Inferior parietal cortex (tissue), 1 donor: ENCODE measurements around the gene PITRM1.
A peak's percentile ranks its signal among the peaks of the same experiment; 100 is the strongest.

Experiments used
- DNase-seq: peaks from one replicate; pipeline ENCODE4 v3.0.0-alpha.2; 2016; ENCODE audit errors: extremely low spot score

The PITRM1 gene

DNA sequence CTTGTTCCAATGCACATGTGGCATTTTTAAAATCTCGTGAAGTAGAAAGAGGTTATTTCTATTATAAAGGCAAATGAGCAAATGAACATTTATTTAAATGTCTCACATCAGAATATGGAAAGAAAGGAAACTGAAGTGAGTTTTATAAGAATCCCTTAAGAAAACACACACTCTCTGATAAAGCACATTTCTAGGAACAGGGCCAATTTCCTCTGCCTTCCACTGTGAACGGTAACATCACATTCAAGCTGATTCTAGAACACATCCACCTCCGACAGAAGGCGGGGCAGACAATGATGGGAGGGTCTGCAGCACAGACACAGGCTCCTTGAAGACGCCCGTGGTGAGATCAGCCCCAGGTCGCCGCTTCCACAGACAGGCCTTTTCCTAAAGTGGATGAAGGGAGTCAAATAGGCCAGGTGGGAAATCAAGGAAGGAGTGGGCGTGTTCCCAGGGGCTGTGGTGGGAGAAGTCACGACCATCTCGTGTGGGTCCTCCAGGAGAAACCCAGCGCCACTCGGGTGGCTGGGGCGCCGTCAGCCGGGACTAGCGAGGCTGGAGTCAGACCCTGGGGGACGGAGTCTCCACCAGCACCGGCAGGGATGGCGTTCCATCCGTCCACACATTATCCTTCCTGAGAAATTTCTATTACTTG lies 31.1 kb downstream of the PITRM1 start:
- DNase-seq, result no peak

DNA sequence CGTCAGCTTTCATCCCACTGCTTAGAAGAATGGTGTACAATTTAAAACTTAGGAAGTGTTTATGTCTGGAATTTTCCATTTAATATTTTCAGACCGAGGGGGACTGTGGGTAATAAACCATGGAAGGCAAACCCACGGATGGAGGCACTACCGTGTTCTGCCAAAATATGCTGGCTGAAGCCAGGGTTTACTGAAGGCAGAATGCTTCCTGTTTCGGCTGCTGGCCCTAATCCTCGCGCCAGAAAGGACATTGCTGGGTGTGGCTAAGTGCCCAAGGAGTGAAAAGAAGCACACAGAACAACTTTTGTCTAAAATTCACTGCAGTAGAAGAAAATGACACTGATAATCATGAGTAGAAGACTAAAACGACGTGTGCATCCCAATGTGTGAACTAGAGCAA lies 32.3 kb downstream of the PITRM1 start:
- DNase-seq, result no peak

DNA sequence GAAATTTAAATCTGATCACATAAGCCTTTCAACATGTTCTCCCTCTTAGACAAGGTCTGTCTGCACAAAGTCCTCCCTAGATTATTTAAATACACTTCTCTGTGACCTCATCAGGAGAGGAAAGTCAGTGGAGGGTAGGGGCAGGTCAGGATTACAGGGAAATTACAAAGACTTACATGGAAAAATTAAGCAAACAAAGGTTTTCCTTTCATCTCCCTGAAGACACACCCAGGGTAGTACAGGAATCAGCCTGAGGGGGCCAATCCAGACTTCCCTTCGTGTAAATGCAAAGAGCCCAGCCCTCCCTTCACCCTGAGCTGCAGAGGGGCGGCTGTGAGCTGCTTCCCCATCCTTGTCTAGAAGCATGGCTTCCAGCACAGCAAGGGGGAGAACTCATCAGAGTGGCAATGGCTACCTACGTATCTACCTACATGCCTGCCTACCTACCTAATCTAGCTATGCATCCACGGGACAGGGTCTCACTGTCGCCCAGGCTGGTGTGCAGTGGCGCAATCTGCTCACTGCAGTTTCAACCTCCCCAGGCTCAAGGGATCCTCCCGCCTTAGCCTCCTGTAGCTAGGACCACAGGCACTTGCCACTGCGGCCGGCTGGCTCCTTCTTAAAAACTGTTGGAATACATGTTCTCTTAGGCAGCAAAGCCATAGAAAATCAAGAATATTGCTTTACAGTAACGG lies 33.2 kb downstream of the PITRM1 start:
- DNase-seq, result no peak

DNA sequence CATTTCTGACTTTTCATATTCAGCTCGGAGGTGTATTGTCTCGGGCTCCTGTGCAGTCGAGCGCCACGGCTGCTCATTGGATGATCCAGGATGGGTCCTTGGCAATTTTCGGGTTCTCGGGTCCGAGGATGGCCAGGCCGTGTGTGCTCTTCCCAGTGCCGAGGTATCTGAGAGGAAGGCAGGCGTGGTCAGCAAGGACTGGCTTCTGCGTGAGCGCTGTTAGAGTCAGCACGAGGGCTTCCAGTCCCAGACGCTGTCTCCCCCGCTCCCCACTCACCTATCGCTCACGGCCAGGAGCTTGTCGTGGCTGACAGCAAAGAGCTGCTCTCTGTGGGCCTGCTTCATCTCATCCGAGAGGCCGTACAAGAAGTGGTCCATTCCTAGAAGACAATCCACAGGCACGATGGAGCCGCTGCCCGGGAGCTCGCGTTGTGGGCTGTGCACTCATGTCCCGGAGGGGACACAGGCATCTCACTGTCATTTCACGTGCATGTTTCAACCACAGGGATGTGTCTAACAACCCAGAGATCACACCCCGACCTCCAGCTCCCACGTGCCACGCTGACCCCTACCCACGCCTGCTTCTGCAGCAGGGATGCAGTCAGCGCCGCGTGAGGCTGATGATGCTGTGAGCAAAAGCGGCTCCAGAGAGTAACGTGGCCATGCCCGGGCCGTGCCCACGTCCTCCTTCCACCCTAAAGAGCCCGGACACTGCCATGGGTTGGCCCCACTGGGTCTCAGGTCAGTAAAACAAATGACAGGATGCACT lies 34.4 kb downstream of the PITRM1 start:
- DNase-seq, result no peak

DNA sequence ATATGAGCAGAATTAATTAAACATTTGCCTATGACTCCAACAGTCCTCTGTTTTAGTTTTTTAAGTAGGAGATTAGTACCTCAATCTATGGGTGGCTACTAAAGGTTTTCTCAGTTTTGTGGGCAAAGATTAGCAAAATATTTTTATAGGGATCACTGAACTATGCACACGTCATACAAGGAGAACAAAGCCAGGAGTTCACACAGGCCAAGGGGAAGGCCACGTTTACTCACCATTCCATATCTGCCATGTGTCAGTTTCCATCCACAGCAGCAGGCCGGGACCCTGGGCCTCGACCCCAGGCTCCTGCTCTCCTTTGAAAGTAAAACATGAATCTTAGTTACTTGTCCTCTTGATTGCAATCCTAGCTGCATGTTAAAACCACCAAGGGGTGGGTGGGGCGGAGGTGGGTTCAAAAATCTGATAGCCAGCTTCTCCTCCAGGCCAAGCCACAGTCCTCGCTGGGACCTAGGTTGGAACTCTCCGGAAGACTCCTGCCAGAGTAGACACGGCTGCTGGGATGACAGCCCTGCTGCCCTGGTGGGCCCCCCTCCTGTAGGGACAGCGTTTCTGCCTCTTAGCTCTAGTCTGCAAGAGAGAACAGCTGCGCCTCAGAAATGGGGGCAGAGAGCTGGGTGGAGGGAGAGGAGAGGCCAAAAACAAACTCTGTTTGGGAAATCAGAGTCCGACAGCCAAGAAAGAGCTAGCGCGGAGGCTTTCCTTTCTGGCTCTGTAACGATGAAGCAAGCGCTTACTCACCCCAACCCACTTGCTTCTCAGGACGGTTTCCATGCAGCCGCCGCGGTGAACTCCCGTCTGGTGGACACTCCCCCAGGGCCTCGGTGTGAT lies 35.6 kb downstream of the PITRM1 start:
- DNase-seq, result peak; percentile 69

DNA sequence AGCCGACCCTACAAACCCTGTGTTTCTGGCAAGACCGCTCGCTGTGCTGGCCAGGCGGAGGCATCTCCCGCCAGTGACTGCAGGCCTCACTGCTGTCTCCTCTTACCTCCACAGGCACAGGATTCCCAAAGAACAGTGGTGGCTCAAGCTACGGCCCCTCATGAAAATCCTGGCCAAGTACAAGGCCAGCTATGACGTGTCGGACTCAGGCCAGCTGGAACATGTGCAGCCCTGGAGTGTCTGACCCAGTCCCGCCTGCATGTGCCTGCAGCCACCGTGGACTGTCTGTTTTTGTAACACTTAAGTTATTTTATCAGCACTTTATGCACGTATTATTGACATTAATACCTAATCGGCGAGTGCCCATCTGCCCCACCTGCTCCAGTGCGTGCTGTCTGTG lies 36.2 kb downstream of the PITRM1 start:
- DNase-seq, result no peak

DNA sequence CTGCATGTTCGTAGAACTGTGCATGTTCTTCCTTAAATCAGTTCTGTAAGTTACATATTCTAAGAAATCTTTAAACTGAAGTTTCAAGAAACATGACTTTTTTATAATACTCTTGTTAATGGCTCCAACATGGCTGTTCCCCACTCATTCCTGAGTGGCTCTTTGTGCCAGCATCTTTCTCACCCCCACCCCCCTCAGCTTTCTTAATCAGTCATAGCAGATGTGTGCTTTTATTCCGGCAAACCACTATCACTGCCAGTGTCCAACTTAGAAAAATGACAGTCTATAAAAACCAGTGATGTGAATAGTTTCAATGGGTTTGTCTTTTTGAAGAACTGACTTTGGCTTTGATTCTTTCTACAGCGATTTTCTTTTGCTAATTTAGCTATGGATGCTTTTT lies 37.6 kb downstream of the PITRM1 start:
- no peak for DNase-seq

DNA sequence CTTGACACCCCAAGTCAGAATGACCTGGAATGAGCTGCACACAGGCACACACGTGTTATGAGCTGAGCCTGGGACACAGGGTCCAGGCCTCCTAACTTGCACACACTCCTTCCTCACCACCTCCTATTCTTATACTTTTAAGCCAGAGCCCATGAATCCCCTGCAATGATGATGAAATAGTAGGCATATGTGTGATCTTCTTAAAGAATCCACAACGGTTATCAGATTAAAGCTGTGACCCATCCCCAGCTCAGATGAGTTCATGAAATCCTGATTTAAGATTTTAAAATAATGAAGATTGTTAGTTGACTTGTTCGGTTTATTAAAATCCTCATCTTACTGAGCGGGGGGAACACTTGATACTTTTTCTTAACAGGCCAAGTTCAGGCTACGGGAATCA lies 38.6 kb downstream of the PITRM1 start:
- DNase-seq, result no peak

DNA sequence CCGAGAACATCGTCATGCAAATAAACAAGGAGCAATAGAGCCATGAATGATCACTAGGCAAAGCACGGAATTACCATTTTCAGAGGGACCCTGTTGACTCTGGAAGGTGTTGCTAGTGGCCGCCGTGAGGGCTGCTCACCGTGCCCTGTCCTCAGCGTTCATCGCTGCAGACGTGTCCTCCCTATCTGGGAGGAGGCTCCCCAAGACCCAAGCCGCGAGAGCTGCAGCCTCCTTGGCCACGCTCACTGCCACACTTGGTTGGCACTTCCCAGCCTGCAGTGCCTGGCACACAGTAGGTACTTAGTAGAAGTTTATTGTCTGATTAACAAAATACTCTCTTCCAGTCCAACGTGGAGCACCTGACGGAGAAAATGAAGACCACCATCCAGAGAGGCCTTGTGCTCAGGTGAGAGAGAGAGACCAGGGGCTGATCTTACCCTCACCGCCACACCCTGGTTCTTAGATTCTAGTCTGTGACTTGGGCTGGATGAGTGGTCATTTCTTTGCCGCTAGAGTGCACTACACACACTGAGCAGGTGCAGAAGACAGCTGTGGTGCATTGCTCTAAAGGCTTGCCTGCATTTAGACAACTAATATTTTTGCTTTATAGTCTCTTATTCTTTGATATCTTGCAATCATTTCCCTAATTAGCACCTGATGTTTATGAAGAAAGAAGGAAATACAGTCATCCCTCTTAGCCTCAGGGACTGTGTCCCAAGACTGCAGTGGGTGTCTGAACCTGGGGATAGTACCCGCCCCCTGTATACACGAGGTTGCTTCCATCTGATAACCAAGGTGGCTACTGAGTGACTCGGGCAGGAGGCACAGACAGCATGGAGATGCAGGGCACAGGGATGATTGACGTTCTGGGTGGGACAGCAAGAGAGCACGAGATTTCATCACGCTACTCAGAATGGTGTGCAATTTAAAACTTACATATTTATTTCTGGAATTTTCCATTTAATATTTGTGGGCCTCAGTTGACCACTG lies 40.3 kb downstream of the PITRM1 start:
- DNase-seq, result no peak

DNA sequence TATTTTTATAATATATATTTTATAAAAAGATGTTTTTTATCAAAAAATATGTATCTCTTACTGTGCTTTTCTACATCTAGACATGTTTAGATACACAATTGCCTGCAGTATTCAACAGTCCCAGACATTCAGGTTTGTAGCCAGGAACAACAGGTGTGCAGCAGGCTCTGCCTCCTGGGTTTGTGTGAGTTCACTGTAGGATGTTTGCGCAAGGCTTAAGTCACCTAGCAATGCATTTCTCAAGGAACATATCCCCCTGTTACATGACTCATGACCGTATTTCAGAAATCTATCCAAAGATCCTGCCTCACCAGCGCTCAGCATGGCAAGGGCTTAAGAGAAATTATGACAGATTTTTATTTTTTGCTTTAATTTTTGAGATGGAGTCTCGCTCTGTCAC lies 41.5 kb downstream of the PITRM1 start:
- no peak for DNase-seq

DNA sequence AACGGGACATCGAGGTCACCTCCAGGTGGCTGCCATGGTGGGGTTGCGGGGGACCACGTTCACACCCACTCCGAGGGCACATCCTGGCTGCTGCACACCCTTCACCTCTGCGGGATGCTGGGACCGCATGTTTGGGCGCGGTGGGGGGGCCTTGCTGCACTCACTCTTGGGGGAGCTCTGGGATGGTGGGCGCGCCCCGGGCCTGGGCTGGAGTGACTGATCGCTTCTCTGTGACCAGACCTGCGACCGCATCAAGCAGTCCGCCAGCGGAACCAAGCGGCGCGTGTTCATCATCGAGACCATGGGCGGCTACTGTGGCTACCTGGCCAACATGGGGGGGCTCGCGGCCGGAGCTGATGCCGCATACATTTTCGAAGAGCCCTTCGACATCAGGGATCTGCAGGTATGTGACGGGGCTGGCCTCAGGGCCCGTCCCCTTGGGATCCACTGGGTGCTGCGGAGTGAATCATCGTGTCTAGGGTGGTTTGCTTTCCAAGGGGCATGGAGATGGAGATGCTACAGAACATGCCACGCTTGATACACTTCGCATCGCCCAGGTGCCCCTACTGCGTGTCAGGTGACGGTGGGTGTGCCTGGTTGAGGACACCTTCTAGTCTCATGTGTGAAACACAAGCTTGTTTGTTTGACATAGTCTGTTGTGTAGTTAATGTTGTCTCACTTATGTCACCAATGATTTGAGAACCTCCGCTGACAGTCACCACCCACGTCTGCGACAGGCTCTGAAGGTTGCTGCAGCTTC lies 42.8 kb downstream of the PITRM1 start:
- no peak for DNase-seq

DNA sequence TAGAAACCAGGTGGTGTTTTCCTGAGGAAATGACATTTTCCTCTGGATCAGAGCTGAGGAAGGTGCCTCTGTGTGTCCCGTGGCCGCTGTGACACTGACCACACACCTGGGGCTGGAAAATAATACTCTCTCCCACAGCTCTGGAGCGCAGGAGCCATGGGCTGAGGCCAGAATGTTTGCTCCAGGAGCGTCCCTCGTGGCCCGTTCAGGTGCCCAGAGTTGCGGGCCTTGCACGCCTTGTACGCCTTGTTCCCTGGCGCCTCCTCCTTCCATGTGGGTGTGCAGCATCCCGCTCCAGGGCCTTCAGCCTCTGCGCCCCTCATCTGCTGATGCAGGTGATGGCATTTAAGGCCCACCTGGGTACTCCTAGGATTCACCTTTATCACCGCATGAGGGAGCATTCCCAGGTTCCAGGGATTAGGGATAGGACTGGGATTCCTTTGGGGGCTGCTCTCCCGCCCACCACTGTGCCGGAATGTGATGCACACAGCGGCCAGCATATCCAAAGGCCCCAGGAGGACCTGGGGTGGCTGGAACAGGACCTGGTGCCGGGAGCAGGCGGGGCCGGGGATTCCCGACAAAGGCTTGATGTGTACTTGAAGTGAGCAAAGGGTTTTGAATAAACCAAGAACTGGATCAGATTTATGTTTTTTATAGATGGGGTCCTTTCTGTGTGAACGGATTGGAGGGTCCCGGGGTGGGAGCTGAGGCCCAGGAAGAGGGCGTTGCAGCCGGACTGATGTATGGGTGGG lies 44.0 kb downstream of the PITRM1 start:
- no peak for DNase-seq

DNA sequence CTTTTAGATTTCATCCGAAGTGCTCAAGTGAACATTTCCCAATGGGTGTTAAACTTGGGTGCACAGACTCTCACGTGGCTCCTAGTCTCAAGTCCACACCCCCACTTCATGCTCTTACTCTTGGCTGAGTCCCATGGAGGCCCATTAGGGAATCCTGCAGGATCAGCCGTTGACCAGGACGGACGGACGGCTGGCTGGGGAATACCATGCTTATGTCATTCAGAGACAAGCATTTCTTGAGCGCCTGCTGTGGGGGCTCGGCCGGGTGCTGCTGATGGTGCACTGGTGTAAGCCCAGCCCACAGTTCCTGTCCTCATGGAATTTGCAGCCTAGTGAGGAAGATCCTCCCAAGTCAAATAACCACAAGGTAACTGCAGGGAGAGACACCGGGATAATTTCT lies 44.7 kb downstream of the PITRM1 start:
- no peak for DNase-seq

DNA sequence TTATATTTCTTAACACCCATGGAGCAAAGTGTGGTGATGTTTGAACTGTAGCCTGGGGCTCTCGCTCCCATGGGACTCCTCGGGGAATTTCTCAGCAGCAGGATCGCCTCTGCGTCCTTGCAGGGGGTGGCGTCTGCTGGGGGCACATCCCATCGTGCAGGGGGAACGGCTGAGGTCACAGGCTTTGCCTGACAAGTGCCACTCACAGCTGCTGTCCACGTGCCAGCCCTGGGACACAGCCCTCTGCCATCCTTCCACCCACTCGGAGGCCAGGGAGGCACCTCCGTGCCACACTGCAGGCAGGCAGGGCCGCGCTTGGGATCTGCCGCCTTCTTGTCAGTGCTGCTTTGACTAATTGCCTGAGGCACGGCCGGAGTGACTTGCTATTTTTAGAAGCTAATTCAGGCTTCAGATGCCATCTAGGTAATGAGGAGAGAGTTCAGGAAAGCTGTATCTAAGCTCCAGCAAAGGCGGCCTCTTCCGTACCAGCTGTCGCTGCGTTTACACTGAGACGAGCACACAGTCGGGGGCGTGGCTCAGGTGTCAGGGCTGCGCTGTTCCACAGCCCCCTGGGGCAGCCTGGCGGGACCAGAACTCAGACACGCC lies 45.7 kb downstream of the PITRM1 start:
- DNase-seq, result no peak

DNA sequence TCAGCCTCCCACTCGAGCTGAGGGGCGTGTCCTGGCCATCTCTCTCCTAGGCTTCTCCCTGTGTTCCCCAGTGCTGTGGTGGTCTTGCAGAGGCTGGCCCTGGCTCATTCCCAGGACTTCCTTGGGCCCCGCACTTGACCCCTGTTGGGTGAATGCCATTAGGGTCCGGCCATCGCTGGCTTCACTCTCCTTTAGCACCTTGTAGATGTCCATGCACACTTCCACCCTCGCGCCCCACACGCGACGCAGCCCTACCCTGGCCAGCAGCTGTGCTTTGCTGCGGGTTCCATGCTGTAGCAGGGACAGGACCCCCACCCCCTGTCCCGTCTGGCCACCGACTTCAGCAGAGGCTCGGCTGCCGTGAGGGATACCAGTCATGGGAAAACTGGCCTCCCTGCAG lies 46.3 kb downstream of the PITRM1 start:
- DNase-seq, result no peak

DNA sequence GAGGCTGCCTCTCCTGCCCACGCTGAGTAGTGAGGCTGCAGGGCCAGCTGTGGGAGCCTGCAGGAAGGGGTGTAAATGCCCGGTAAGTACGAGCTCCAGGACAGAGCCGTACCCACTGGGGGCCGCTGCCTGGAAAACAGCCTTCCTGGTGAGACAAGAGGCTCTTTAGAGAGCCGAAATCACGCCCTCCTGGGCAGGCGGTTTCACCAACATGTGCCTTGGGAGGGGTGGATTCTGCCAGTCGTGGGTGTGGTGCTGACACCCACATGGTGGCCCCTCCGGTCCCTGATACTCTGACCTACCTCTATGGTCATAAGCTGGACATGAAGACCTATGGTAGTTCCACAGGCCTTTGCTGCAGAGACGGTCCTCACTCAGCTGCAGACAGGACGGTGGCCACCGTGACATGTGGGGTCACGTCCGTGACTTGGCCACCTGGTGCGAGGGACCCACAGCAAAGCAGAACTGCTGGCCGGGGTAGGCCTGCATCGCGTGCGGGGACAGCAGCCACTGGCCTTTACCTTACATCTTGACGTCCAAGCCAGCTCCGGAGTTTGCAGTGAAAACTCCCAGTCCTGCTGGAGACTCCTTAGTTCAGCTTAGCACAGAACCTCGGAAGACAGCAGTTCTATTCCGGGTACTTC lies 46.9 kb downstream of the PITRM1 start:
- DNase-seq, result no peak

DNA sequence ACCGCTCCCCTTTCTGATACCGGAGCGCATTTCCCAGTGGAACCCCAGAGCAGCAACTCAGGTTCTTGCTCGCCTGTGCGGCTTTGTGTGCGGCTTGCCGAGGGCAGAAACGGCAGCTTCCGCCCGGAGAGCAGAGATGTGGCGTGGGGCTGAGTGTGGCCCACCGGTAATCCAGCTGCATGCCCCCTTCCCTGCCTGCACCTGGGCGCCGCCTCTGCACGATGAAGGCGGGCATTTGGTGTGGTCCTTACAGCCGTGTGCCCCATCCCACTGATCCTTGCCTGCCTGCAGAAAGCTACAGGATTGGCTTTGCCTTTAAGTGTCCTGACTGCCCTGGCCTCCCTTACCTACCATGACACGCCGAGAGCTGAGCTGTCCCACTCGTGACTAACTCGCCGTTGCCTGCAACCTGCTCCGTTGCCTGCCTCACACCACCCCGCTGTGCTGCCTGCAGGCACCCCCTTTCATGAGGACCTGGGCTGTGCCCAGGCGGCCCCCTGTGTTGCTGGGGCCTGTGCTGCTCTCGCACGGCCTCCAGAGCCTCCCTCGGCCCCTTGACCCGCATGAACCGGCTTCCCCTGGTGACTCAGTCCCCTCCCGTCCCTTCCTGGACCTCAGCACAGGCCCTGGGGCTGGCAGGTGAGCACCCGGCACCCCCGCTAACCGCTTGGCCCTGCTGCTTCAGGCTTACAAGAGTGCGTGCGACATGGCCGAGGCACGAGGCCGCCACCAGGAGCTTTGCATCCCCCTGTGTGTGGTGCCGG lies 48.0 kb downstream of the PITRM1 start:
- DNase-seq, result no peak
